Stomach (tissue), 4 donors: ENCODE measurements around the gene FBL.

Experiments used
- CTCF ChIP-seq, 7 experiments: fragments of 450-650 bp in 4 of 7; fragments of 200-600 bp in 3 of 7; sonication (generic) in 3 of 7; IDR thresholded peaks; one replicate each; pipeline ENCODE4 v1.5.1; 2016 to 2019; ENCODE audit warnings: antibody characterized with exemption in 7 of 7, control low read depth in 2 of 7, mild to moderate bottlenecking in 1 of 7
- POLR2AphosphoS5 ChIP-seq, 3 donors: sonication (generic); formaldehyde crosslinking; IDR thresholded peaks; one replicate each; pipeline ENCODE4 v1.6.1; 2016; ENCODE audit warnings: antibody characterized with exemption in 3 of 3

- TF ChIP-seq POLR2AphosphoS5 (IDR thresholded peaks at IDR 0.05) (no peak), CTCF (IDR thresholded peaks at IDR 0.05) (no peak)
Observed at GRCh38 chr19:39825093-39825463, 21.1 kb downstream of the FBL start.
